B cell (primary cell): Measurements from ENCODE around the gene MYO19. TPM values are rescaled to one million over a fixed set of nuclear protein-coding genes. Genes with fewer than 3 reads are reported as not detected.

Source experiments
- ATAC-seq: fragments of 200-7000 bp; cut with Tn5 transposase; one replicate; pipeline ENCODE4 v1.10.0; 2021; ENCODE audit warnings: low read depth, mild to moderate bottlenecking, moderate number of reproducible peaks, moderate library complexity
- CTCF ChIA-PET: fragments of 350-600 bp; sonication (Branson Sonifier 250); formaldehyde crosslinking; loops from one replicate; lab custom pipeline; 2021; ENCODE audit warnings: antibody characterized with exemption, inconsistent platforms; lab: Charles Lee
- POLR2A ChIA-PET: fragments of 350-600 bp; sonication (Branson Sonifier 250); formaldehyde crosslinking; loops from one replicate; lab custom pipeline; 2021; ENCODE audit warnings: antibody characterized with exemption; lab: Charles Lee
- DNase-seq: peaks from one replicate; pipeline ENCODE4 v3.0.0; 2013
- H2AFZ ChIP-seq: 2 replicates; pipeline ENCODE4 v1.6.1; 2012; ENCODE audit warnings: mild to moderate bottlenecking, low read depth, low read length; ENCODE audit not compliant: insufficient read depth, poor library complexity, severe bottlenecking
- H3K27ac ChIP-seq, 2 donors: 1 replicate in 1 of 2; 2 replicates in 1 of 2; pipeline ENCODE4 v1.5.1; 2012 to 2013; ENCODE audit warnings: low read length in 2 of 2, mild to moderate bottlenecking in 2 of 2, moderate library complexity in 1 of 2
- H3K27me3 ChIP-seq, 4 experiments: fragments of 200-600 bp in 1 of 4; sonication (generic) in 1 of 4; replicated peaks in 1 of 4; 1 replicate in 2 of 4; 2 replicates in 2 of 4; pipeline versions ENCODE4 v1.6.1 to v1.7.0; 2013 to 2016; ENCODE audit warnings: low read length in 3 of 4, mild to moderate bottlenecking in 2 of 4, mixed read lengths in 1 of 4, moderate library complexity in 1 of 4; ENCODE audit not compliant: insufficient read depth in 4 of 4, control insufficient read depth in 3 of 4; ENCODE audit errors: control extremely low read depth in 1 of 4
- H3K36me3 ChIP-seq, 2 experiments: replicated peaks in 1 of 2; 1 replicate in 1 of 2; 2 replicates in 1 of 2; pipeline versions ENCODE4 v1.6.1 to v1.7.1; 2013; ENCODE audit warnings: low read length in 1 of 2; ENCODE audit not compliant: insufficient read depth in 2 of 2, control insufficient read depth in 1 of 2; ENCODE audit errors: control extremely low read depth in 1 of 2, extremely low read depth in 1 of 2
- H3K4me1 ChIP-seq, 2 donors: fragments of 200-600 bp in 1 of 2; sonication (generic) in 1 of 2; 1 replicate in 1 of 2; 2 replicates in 1 of 2; pipeline versions ENCODE4 v1.5.1 to v1.6.1; 2013 to 2017; ENCODE audit warnings: low read length in 2 of 2; ENCODE audit not compliant: control insufficient read depth in 2 of 2, insufficient read depth in 2 of 2
- H3K4me2 ChIP-seq: replicated peaks from 2 replicates; pipeline ENCODE3; 2012; ENCODE audit warnings: mild to moderate bottlenecking, low read depth, low read length; ENCODE audit not compliant: poor library complexity, severe bottlenecking
- H3K4me3 ChIP-seq, 5 experiments: fragments of 200-600 bp in 1 of 5; sonication (generic) in 1 of 5; 1 replicate in 3 of 5; 2 replicates in 2 of 5; pipeline versions ENCODE4 v1.5.1 to v1.7.0; 2011 to 2016; ENCODE audit warnings: low read length in 4 of 5, mild to moderate bottlenecking in 4 of 5, low read depth in 2 of 5, control low read depth in 1 of 5, moderate library complexity in 1 of 5; ENCODE audit not compliant: insufficient read depth in 1 of 5; ENCODE audit errors: control extremely low read depth in 1 of 5, extremely low read depth in 1 of 5
- H3K79me2 ChIP-seq: fragments of 200-600 bp; sonication (generic); one replicate; pipeline ENCODE4 v1.6.0; 2016; ENCODE audit warnings: low read length; ENCODE audit not compliant: control insufficient read depth, insufficient read depth
- H3K9ac ChIP-seq: fragments of 200-600 bp; sonication (generic); 2 replicates; pipeline ENCODE4 v1.6.1; 2017; ENCODE audit warnings: mild to moderate bottlenecking, low read length, moderate library complexity
- H3K9me3 ChIP-seq, 3 donors: one replicate each; pipeline versions ENCODE4 v1.6.1 to v1.7.1; 2013; ENCODE audit warnings: low read length in 2 of 3; ENCODE audit not compliant: control insufficient read depth in 2 of 3, insufficient read depth in 1 of 3; ENCODE audit errors: control extremely low read depth in 1 of 3
- H4K20me1 ChIP-seq: 2 replicates; pipeline ENCODE4 v1.6.0; 2012; ENCODE audit warnings: mild to moderate bottlenecking, low read length; ENCODE audit not compliant: insufficient read depth, control insufficient read depth, poor library complexity, severe bottlenecking
- H3K27ac Mint-ChIP-seq: one replicate; pipeline ENCODE4 v1.8.0; 2021; ENCODE audit warnings: mixed read lengths
- H3K27me3 Mint-ChIP-seq: one replicate; pipeline ENCODE4 v1.8.0; 2021; ENCODE audit warnings: mixed read lengths
- H3K4me1 Mint-ChIP-seq: one replicate; pipeline ENCODE4 v1.8.0; 2021; ENCODE audit warnings: mixed read lengths
- H3K4me3 Mint-ChIP-seq: one replicate; pipeline ENCODE4 v1.8.0; 2021; ENCODE audit warnings: mixed read lengths
- H3K9me3 Mint-ChIP-seq: one replicate; pipeline ENCODE4 v1.8.0; 2022; ENCODE audit warnings: mixed read lengths; ENCODE audit not compliant: insufficient read depth
- CTCF ChIP-seq: fragments of 200-600 bp; IDR thresholded peaks from one replicate; pipeline ENCODE4 v1.8.0; 2022; ENCODE audit warnings: antibody characterized with exemption, mild to moderate bottlenecking
- EZH2 ChIP-seq: IDR thresholded peaks from 2 replicates; pipeline ENCODE4 v1.6.1; 2012; ENCODE audit warnings: borderline replicate concordance, low read depth, mild to moderate bottlenecking, moderate library complexity, low read length; ENCODE audit not compliant: insufficient read depth, poor library complexity, severe bottlenecking
- WGBS: methylation state at CpG from one replicate; pipeline ENCODE4 v1.1.5; 2013; ENCODE audit warnings: missing lambda C conversion rate; ENCODE audit not compliant: insufficient coverage; 5-methylcytosine and 5-hydroxymethylcytosine counted together
- intact Hi-C: fragments of 100-400 bp; cut with micrococcal nuclease; formaldehyde crosslinking; loops from one replicate; pipeline ENCODE4 v1.10.0; 2022
- polyA plus RNA-seq: library from polyadenylated mRNA; depleted of rRNA; stranded (reverse); fragments of >200 nt; gene quantifications from 2 replicates; pipeline ENCODE4 v1.2.3, GENCODE V29; 2012
- total RNA-seq, 2 donors: library from RNA; stranded (reverse); fragments of 120-200 nt in 1 of 2; gene quantifications; 1 replicate in 1 of 2; 2 replicates in 1 of 2; pipeline versions ENCODE4 v1.2.3 to v1.2.4, GENCODE V29; 2013 to 2022

The MYO19 gene
- total and polyA plus RNA-seq, 2 donors (not counting 1 experiment from before 2014, with no cell fraction given), result 65.7 to 88.7 TPM

- intact Hi-C loops, result no loop called here
- ATAC-seq (no peak), DNase-seq (no peak)
- H3K4me1 ChIP-seq, result no peaks in the 10 kb centered on the region
- ChIA-PET CTCF (no interaction called here), POLR2A (no interaction called here)
- no peaks in the 10 kb centered on the region for H4K20me1 ChIP-seq
- H3K4me3 ChIP-seq, result no peak overlapping the region
- no peaks in the 10 kb centered on the region for H3K79me2 ChIP-seq
- peaks cover 0 to 53% of the 10 kb centered on the region in 2 experiments for H3K36me3 ChIP-seq
- no peak overlapping the region for H2AFZ ChIP-seq
- H3K4me2 ChIP-seq, result no peak overlapping the region
- H3K9me3 ChIP-seq, result no peaks in the 10 kb centered on the region
- WGBS, result 97% methylated on average over 13 of the region's 15 CpGs
- H3K9ac ChIP-seq, result no peak overlapping the region
- no peaks in the 10 kb centered on the region for H3K4me1 Mint-ChIP-seq
- TF ChIP-seq CTCF (no peak), EZH2 (no peak)
- H3K27me3 ChIP-seq, result no peaks in the 10 kb centered on the region
- no peaks in the 10 kb centered on the region for H3K27me3 Mint-ChIP-seq
- H3K4me3 Mint-ChIP-seq, result no peak overlapping the region
- H3K9me3 Mint-ChIP-seq, result no peaks in the 10 kb centered on the region
- no peak overlapping the region for H3K27ac Mint-ChIP-seq
- H3K27ac ChIP-seq, result no peak overlapping the region
Measured at GRCh38 chr17:36500745-36501225, 33.9 kb downstream of the MYO19 start.

GRCh38 chr17:36498560-36499300 lies 35.9 kb downstream of the MYO19 start:
- intact Hi-C loops, result no loop called here
- peaks cover 9 to 57% of the 10 kb centered on the region in 2 experiments for H3K36me3 ChIP-seq
- no peak overlapping the region for H3K27ac ChIP-seq
- H3K4me1 ChIP-seq, result no peaks in the 10 kb centered on the region
- H3K4me2 ChIP-seq, result no peak overlapping the region
- no peak overlapping the region for H3K9ac ChIP-seq
- TF ChIP-seq CTCF (no peak), EZH2 (no peak)
- H3K9me3 Mint-ChIP-seq, result no peaks in the 10 kb centered on the region
- H3K4me3 ChIP-seq, result no peak overlapping the region
- no peaks in the 10 kb centered on the region for H3K27me3 ChIP-seq
- no peaks in the 10 kb centered on the region for H3K27me3 Mint-ChIP-seq
- WGBS, result 92% methylated on average over 5 of the region's 7 CpGs
- H3K4me3 Mint-ChIP-seq, result no peak overlapping the region
- ATAC-seq (no peak), DNase-seq (no peak)
- H3K27ac Mint-ChIP-seq, result no peak overlapping the region
- H2AFZ ChIP-seq, result no peak overlapping the region
- no peaks in the 10 kb centered on the region for H3K9me3 ChIP-seq
- POLR2A ChIA-PET, result interaction anchor here (0.7 kb wide), 1 partner anchor 63 kb away, joined by 3 read pairs; no protein-coding TSS in a partner anchor
- H3K79me2 ChIP-seq, result no peaks in the 10 kb centered on the region
- H4K20me1 ChIP-seq, result no peaks in the 10 kb centered on the region
- CTCF ChIA-PET, result no interaction called here
- H3K4me1 Mint-ChIP-seq, result no peaks in the 10 kb centered on the region
